HCT116 (cell line): ENCODE measurements around the gene RIN3. TPM values are rescaled to one million over a fixed set of nuclear protein-coding genes. Genes with fewer than 3 reads are reported as not detected.

Experiments
- ATAC-seq: fragments of 200-7000 bp; cut with Tn5 transposase; 2 replicates; pipeline ENCODE4 v1.9.1; 2020; ENCODE audit warnings: mild to moderate bottlenecking, moderate library complexity
- BruUV-seq: library from RNA; stranded (reverse); fragments of 400-500 nt; replicated peaks from 2 replicates; lab custom pipeline; 2021; lab: Mats Ljungman, UMichigan
- CTCF ChIA-PET: fragments of 300-600 bp; sonication (Branson Sonifier 250); formaldehyde crosslinking; loops from one replicate; lab custom pipeline; 2021; ENCODE audit warnings: antibody characterized with exemption; lab: Charles Lee
- POLR2A ChIA-PET: fragments of 300-600, 350-600 bp; sonication (Branson Sonifier 250); formaldehyde crosslinking; loops from one replicate; lab custom pipeline; 2021; ENCODE audit warnings: antibody characterized with exemption; lab: Charles Lee
- RAD21 ChIA-PET, 2 experiments: fragments of 300-600 bp; sonication (Branson Sonifier 250); formaldehyde crosslinking; loops; one replicate each; lab custom pipeline; 2023; ENCODE audit warnings: low total read pairs in 2 of 2; ENCODE audit not compliant: uncharacterized antibody in 2 of 2, unreplicated experiment in 2 of 2, low non-redundant PET in 1 of 2; lab: Charles Lee
- DNase-seq: peaks from one replicate; pipeline ENCODE4 v3.0.0-alpha.2; 2010; ENCODE audit warnings: low read depth, low spot score
- H2AFZ ChIP-seq: fragments of 200-600 bp; shearing (Covaris generic), sonication (generic); 2 replicates; pipeline ENCODE4 v1.6.1; 2017; ENCODE audit warnings: low read depth, mixed run types, mixed read lengths, antibody characterized with exemption, low read length; ENCODE audit not compliant: poor library complexity, severe bottlenecking
- H3K27ac ChIP-seq: 2 replicates; pipeline ENCODE4 v1.5.1; 2012; ENCODE audit warnings: low read depth, low read length
- H3K27me3 ChIP-seq: fragments of 200-600 bp; sonication (generic); 2 replicates; pipeline ENCODE4 v1.6.1; 2016; ENCODE audit warnings: mixed run types, low read length, mixed read lengths; ENCODE audit not compliant: insufficient read depth
- H3K36me3 ChIP-seq, 2 experiments: fragments of 200-500 bp in 1 of 2; fragments of 200-600 bp in 1 of 2; sonication (Bioruptor generic) in 1 of 2; sonication (generic) in 1 of 2; 2 replicates each; pipeline versions ENCODE4 v1.5.1 to v1.6.1; 2014 to 2016; ENCODE audit warnings: low read length in 2 of 2, inconsistent platforms in 1 of 2, mixed read lengths in 1 of 2, mixed run types in 1 of 2; ENCODE audit not compliant: insufficient read depth in 2 of 2, control insufficient read depth in 1 of 2
- H3K4me1 ChIP-seq, 2 experiments: fragments of 200-600 bp in 1 of 2; sonication (generic) in 1 of 2; 2 replicates each; pipeline versions ENCODE4 v1.5.1 to v1.6.1; 2012 to 2017; ENCODE audit warnings: low read length in 2 of 2, inconsistent platforms in 1 of 2, mild to moderate bottlenecking in 1 of 2, mixed read lengths in 1 of 2, mixed run types in 1 of 2, moderate library complexity in 1 of 2; ENCODE audit not compliant: insufficient read depth in 2 of 2, control insufficient read depth in 1 of 2
- H3K4me2 ChIP-seq: fragments of 200-600 bp; sonication (generic); 2 replicates; pipeline ENCODE4 v1.6.1; 2017; ENCODE audit warnings: mixed run types, low read length, mixed read lengths
- H3K4me3 ChIP-seq, 2 experiments: fragments of 200-600 bp in 1 of 2; sonication (generic) in 1 of 2; replicated peaks in 1 of 2; 2 replicates each; pipeline ENCODE4 v1.5.1; 2011 to 2016; ENCODE audit warnings: low read length in 2 of 2, control low read depth in 1 of 2, low read depth in 1 of 2, mild to moderate bottlenecking in 1 of 2, mixed read lengths in 1 of 2, mixed run types in 1 of 2
- H3K79me2 ChIP-seq: fragments of 200-600 bp; sonication (generic); 2 replicates; pipeline ENCODE4 v1.6.1; 2017; ENCODE audit warnings: mild to moderate bottlenecking, mixed run types, low read length, moderate library complexity, mixed read lengths; ENCODE audit not compliant: insufficient read depth
- H3K9ac ChIP-seq: fragments of 200-600 bp; sonication (generic); 2 replicates; pipeline ENCODE4 v1.6.1; 2016; ENCODE audit warnings: low read length, mixed read lengths
- H3K9me2 ChIP-seq: fragments of 200-600 bp; sonication (generic), shearing (Covaris generic); 2 replicates; pipeline ENCODE4 v1.6.1; 2017; ENCODE audit warnings: mixed run types, mild to moderate bottlenecking, moderate library complexity; ENCODE audit not compliant: insufficient read depth
- H3K9me3 ChIP-seq, 2 experiments: fragments of 200-500 bp in 1 of 2; fragments of 200-600 bp in 1 of 2; sonication (Bioruptor generic) in 1 of 2; sonication (generic) in 1 of 2; 2 replicates each; pipeline ENCODE4 v1.6.1; 2014 to 2017; ENCODE audit warnings: low read length in 2 of 2, mixed read lengths in 2 of 2, inconsistent platforms in 1 of 2, low read depth in 1 of 2, mild to moderate bottlenecking in 1 of 2, mixed run types in 1 of 2, moderate library complexity in 1 of 2; ENCODE audit not compliant: control insufficient read depth in 1 of 2, insufficient read depth in 1 of 2
- H4K20me1 ChIP-seq: fragments of 200-600 bp; sonication (generic), shearing (Covaris generic); 2 replicates; pipeline ENCODE4 v1.6.1; 2017; ENCODE audit warnings: mixed run types, mild to moderate bottlenecking, moderate library complexity; ENCODE audit not compliant: insufficient read depth
- MAX ChIP-seq: IDR thresholded peaks from 2 replicates; pipeline ENCODE4 v1.6.1; 2012
- REST ChIP-seq: IDR thresholded peaks from 2 replicates; pipeline ENCODE4 v1.6.1; 2012; ENCODE audit warnings: low read depth
- SRF ChIP-seq: IDR thresholded peaks from 2 replicates; pipeline ENCODE4 v1.6.1; 2012; ENCODE audit warnings: low read depth
- YY1 ChIP-seq: IDR thresholded peaks from 2 replicates; pipeline ENCODE4 v1.6.1; 2011; ENCODE audit warnings: low read length, low read depth, moderate library complexity, mild to moderate bottlenecking; ENCODE audit not compliant: insufficient replicate concordance; ENCODE audit errors: extremely low read depth
- ZBTB33 ChIP-seq: IDR thresholded peaks from 2 replicates; pipeline ENCODE4 v1.6.1; 2011; ENCODE audit warnings: mild to moderate bottlenecking, low read length, moderate library complexity; ENCODE audit not compliant: insufficient replicate concordance; ENCODE audit errors: extremely low read depth
- ZFX ChIP-seq: fragments of 450-650 bp; IDR thresholded peaks from 2 replicates; pipeline ENCODE4 v1.6.1; 2017
- intact Hi-C: fragments of 100-400 bp; cut with micrococcal nuclease; formaldehyde crosslinking; loops from 2 replicates; pipeline ENCODE4 v1.10.0; 2022
- total RNA-seq: library from RNA; stranded (reverse); gene quantifications from one replicate; pipeline ENCODE4 v1.2.1, GENCODE V29; 2021; ENCODE audit not compliant: unreplicated experiment

RIN3 gene
- total RNA-seq, 1 experiment from 2014 or later = 22.2 TPM

GRCh38 chr14:92579244-92579936 is 65.8 kb downstream of the RIN3 start (continued):
- TF ChIP-seq ZBTB33 = no peak
- no peak for TF ChIP-seq MAX
- TF ChIP-seq, all 23 proteins: peak for 0

GRCh38 chr14:92581206-92581605 is 67.6 kb downstream of the RIN3 start:
- RAD21 ChIA-PET = no interaction called here
- no peak overlapping the region for H3K27ac ChIP-seq
- H2AFZ ChIP-seq = no peak overlapping the region
- POLR2A ChIA-PET = no interaction called here
- H4K20me1 ChIP-seq = no peaks in the 10 kb centered on the region
- DNase-seq (no peak), ATAC-seq (no peak)
- no peak overlapping the region for H3K4me3 ChIP-seq
- no peak overlapping the region for H3K9ac ChIP-seq
- H3K27me3 ChIP-seq = no peaks in the 10 kb centered on the region
- H3K9me3 ChIP-seq = no peaks in the 10 kb centered on the region
- peaks cover 0 to 3% of the 10 kb centered on the region in 2 experiments; a peak in 1 of 4 replicates for H3K4me1 ChIP-seq
- no peaks in the 10 kb centered on the region; a peak in 2 of 4 replicates for H3K36me3 ChIP-seq
- BruUV-seq = no TSS peak
- TF ChIP-seq SRF (no peak), ZBTB33 (no peak), YY1 (no peak), REST (no peak), ZFX (no peak)
- no peaks in the 10 kb centered on the region for H3K9me2 ChIP-seq
- intact Hi-C loops = loop anchor here (10.0 kb wide), 1 partner anchor 104 kb away; no protein-coding TSS in a partner anchor
- H3K4me2 ChIP-seq = no peak overlapping the region
- H3K79me2 ChIP-seq = no peaks in the 10 kb centered on the region
- CTCF ChIA-PET = no interaction called here
